Nephron progenitor cell (in vitro differentiated cells): Measurements from ENCODE around the gene MAB21L2.

ENCODE experiments used
- DNase-seq: peaks from one replicate; pipeline ENCODE4 v3.0.0; 2021
- H3K27ac Mint-ChIP-seq: 2 replicates; pipeline ENCODE4 v1.8.0; 2021; ENCODE audit warnings: mild to moderate bottlenecking, moderate library complexity, mixed read lengths
- H3K27me3 Mint-ChIP-seq: 2 replicates; pipeline ENCODE4 v1.8.0; 2021; ENCODE audit warnings: mild to moderate bottlenecking, low read depth, mixed read lengths; ENCODE audit not compliant: poor library complexity
- H3K36me3 Mint-ChIP-seq: 2 replicates; pipeline ENCODE4 v1.8.0; 2021; ENCODE audit warnings: low read depth, mixed read lengths
- H3K4me1 Mint-ChIP-seq: 2 replicates; pipeline ENCODE4 v1.8.0; 2021; ENCODE audit warnings: mixed read lengths
- H3K4me3 Mint-ChIP-seq: 2 replicates; pipeline ENCODE4 v1.8.0; 2021; ENCODE audit warnings: mild to moderate bottlenecking, moderate library complexity, mixed read lengths
- H3K9me3 Mint-ChIP-seq: 2 replicates; pipeline ENCODE4 v1.8.0; 2021; ENCODE audit warnings: mild to moderate bottlenecking, moderate library complexity, mixed read lengths
- CTCF ChIP-seq: fragments of 200-600 bp; sonication (generic); IDR thresholded peaks from 2 replicates; pipeline ENCODE4 v1.5.0; 2021; ENCODE audit warnings: antibody characterized with exemption

The MAB21L2 gene

GRCh38 chr4:150570862-150571261 lies 11.1 kb upstream of the MAB21L2 start:
- Mint-ChIP-seq H3K27me3 (peaks cover 14% of the 10 kb centered on the region), H3K27ac (no peak overlapping the region), H3K4me1 (peaks cover 6% of the 10 kb centered on the region), H3K36me3 (no peaks in the 10 kb centered on the region), H3K4me3 (no peak overlapping the region), H3K9me3 (no peaks in the 10 kb centered on the region)
- TF ChIP-seq CTCF, result no peak
- DNase-seq, result no peak

- no peak for DNase-seq
- no peak for TF ChIP-seq CTCF
These were observed 9.0 kb upstream of the MAB21L2 start for GRCh38 chr4:150572704-150573504.

DNA sequence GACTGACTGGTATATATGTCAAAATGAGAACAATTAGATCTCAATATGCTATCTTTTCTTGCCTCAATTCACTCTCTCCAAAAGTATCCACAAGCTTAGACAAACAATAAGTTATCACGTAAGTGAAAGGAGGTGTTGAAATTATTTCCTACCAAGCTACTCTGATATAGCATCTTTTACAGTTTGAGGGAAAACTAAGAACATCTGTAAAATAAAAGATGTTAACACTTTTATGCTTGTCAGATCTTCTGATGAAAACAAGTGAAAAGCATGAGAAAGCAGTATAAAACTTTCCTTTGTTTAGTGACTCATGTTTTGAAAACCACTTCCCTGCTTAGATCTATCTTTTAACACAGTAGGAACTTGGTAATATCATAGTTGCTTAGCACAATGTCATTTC lies 8.4 kb upstream of the MAB21L2 start:
- Mint-ChIP-seq H3K9me3 (no peaks in the 10 kb centered on the region), H3K4me3 (no peak overlapping the region), H3K36me3 (no peaks in the 10 kb centered on the region), H3K27ac (no peak overlapping the region), H3K4me1 (peaks cover 8% of the 10 kb centered on the region), H3K27me3 (peaks cover 22% of the 10 kb centered on the region)
- TF ChIP-seq CTCF, result no peak
- no peak for DNase-seq

More at GRCh38 chr4:150572704-150573504, 9.0 kb upstream of the MAB21L2 start:
- no peaks in the 10 kb centered on the region for H3K9me3 Mint-ChIP-seq
- no peak overlapping the region for H3K27ac Mint-ChIP-seq
- H3K4me1 Mint-ChIP-seq, result peaks cover 6% of the 10 kb centered on the region
- H3K27me3 Mint-ChIP-seq, result peaks cover 19% of the 10 kb centered on the region
- no peaks in the 10 kb centered on the region for H3K36me3 Mint-ChIP-seq
- H3K4me3 Mint-ChIP-seq, result no peak overlapping the region

GRCh38 chr4:150574678-150575077 lies 7.3 kb upstream of the MAB21L2 start:
- Mint-ChIP-seq H3K9me3 (no peaks in the 10 kb centered on the region), H3K27ac (no peak overlapping the region), H3K36me3 (no peaks in the 10 kb centered on the region), H3K27me3 (peaks cover 33% of the 10 kb centered on the region), H3K4me1 (peaks cover 19% of the 10 kb centered on the region), H3K4me3 (no peak overlapping the region)
- no peak for DNase-seq
- no peak for TF ChIP-seq CTCF

- H3K4me1 Mint-ChIP-seq, result peaks cover 42% of the 10 kb centered on the region
- H3K9me3 Mint-ChIP-seq, result no peaks in the 10 kb centered on the region
- no peak overlapping the region for H3K4me3 Mint-ChIP-seq
- no peak overlapping the region for H3K27ac Mint-ChIP-seq
- no peak for TF ChIP-seq CTCF
- H3K36me3 Mint-ChIP-seq, result no peaks in the 10 kb centered on the region
- DNase-seq, result no peak
- H3K27me3 Mint-ChIP-seq, result peaks cover 62% of the 10 kb centered on the region
These were observed 4.2 kb upstream of the MAB21L2 start for GRCh38 chr4:150577796-150578195.
